NB4 (cell line): ENCODE data around the gene DOK6.

Source experiments
- CTCF ChIP-seq: IDR thresholded peaks from one replicate; pipeline ENCODE4 v1.5.1; 2012; ENCODE audit warnings: low read depth, low read length
- MAX ChIP-seq: IDR thresholded peaks from 2 replicates; pipeline ENCODE4 v1.6.1; 2011; ENCODE audit warnings: low read depth, low read length
- MYC ChIP-seq: IDR thresholded peaks from 2 replicates; pipeline ENCODE4 v1.6.1; 2011; ENCODE audit warnings: low read depth, low read length
- POLR2A ChIP-seq: IDR thresholded peaks from 2 replicates; pipeline ENCODE4 v1.6.1; 2011; ENCODE audit warnings: mild to moderate bottlenecking; ENCODE audit not compliant: insufficient read length; ENCODE audit errors: extremely low read depth

GRCh38 chr18:69774831-69775230 lies 374.1 kb downstream of the DOK6 start:
- TF ChIP-seq MYC (0 out of 2 replicates have a peak, but pooled peaks have one; percentile 28), CTCF (no peak), POLR2A (no peak), MAX (0 out of 2 replicates have a peak, but pooled peaks have one; percentile 8)
